HG02678 (cell line): ENCODE results near the gene ADGRD1.

Experiments
- ATAC-seq: cut with Tn5 transposase; IDR thresholded peaks from one replicate; pipeline ENCODE4 v1.9.1; 2021; ENCODE audit warnings: mild to moderate bottlenecking, moderate library complexity; ENCODE audit not compliant: unreplicated experiment

The ADGRD1 gene

GRCh38 chr12:130965214-130965613 is 11.5 kb downstream of the ADGRD1 start:
- no peak for ATAC-seq

GRCh38 chr12:130965668-130966067 is 12.0 kb downstream of the ADGRD1 start:
- no peak for ATAC-seq

DNA sequence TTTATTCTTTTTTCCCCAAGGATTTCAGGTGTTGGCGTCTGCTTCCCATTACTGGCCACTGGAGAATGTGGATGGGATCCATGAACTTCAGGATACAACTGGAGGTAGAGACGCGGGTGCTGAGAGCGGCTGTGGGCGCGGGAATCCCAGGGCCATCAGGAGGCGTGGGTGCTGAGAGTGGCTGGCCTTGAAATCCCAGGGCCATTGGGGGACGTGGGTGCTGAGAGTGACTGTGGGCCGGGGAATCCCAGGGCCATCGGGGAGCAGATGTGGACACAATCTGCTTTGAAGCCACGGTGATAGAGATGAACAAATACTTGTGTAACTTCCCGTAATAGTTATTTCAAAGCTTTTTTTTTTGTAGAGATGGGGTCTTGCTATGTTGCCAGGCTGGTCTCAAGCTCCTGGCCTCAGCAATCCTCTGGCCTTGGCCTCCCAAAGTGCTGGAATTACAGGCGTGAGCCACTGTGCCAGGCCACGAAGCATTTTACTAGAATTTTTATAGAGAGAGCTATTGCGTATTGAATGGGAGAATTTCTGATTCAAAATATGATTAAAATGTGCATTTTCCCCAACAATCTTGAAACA is 12.8 kb downstream of the ADGRD1 start:
- ATAC-seq = no peak

DNA sequence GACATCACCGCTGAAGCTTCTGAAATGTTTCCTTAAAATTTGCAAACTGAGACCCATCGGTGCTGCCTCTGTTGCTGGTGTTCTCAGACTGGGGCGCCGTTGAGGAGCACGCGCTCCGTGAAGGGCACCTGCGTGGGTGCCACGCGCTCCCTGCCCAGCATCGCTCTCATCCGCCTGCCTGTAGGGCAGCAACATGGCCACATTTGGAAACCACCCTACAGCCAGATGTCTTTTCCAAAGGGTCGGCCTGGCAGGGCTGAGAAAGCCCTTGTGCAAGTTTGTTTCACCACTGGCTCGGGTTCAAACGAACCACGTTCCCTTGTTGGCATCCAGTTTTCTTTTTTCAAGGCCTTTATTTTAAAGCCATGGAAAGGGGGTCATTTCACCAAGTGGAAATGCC is 13.9 kb downstream of the ADGRD1 start:
- no peak for ATAC-seq

DNA sequence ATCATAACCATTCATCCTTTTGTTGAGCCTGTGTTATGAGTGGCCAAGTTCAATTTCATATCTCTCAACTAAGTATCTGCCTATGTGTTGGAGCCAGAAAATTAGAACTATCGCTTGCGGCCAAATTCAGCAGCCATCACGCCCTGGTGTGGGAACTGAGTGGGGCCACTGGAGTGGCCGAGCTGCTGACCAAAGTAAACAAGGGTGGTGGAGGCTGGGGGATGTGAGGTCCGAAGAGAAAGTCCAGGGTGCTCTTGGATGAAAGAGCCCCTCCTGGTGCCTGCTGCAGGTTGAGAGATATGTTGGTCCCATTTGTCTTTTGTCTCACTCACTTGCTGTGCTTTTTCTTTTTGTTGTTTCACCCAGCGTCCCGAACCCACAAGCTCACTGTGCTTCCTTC is 14.9 kb downstream of the ADGRD1 start:
- ATAC-seq = no peak

GRCh38 chr12:130969223-130969622 is 15.5 kb downstream of the ADGRD1 start:
- no peak for ATAC-seq

GRCh38 chr12:130970165-130970907 is 16.6 kb downstream of the ADGRD1 start:
- ATAC-seq = peak; percentile 68

GRCh38 chr12:130970908-130971233 is 17.2 kb downstream of the ADGRD1 start:
- ATAC-seq = no peak

- no peak for ATAC-seq
These were observed 18.3 kb downstream of the ADGRD1 start for GRCh38 chr12:130971925-130972585.

DNA sequence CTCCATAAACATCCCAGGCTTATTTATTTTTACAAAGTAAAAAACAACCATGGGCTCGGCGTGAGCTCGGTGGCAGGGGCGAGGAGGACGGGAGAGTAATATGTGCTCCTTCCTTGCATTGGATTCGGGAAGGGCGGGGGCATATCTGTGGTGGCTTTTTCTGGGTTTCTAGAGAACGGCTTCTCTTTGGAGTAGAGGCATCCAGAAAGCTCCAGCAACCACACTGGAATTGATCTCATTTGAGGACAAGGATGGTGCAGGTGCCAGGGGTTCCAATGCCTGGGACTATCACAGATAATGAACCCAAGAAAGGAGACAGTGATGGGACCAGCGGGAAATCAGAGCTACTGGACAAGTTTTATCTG is 18.9 kb downstream of the ADGRD1 start:
- no peak for ATAC-seq

DNA sequence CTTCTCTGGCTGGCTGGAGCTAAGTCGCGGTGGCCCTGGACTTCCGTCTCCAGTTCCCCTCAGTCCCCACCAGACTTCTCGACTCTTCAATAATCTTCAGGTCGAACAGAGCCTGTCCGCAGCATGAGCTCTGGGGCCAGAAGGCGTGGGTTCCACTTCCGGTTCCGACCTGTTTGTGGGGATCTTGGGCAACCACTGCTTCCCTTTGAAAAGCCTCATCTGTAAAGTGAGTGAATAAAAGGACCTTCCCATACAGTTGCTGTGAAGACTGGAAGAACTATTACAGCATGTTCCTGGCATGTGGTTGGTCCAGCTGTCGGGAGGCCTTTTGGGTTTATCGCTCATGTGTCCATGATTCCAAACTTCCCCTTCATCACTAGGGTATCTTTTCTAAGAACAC is 19.4 kb downstream of the ADGRD1 start:
- ATAC-seq = no peak

DNA sequence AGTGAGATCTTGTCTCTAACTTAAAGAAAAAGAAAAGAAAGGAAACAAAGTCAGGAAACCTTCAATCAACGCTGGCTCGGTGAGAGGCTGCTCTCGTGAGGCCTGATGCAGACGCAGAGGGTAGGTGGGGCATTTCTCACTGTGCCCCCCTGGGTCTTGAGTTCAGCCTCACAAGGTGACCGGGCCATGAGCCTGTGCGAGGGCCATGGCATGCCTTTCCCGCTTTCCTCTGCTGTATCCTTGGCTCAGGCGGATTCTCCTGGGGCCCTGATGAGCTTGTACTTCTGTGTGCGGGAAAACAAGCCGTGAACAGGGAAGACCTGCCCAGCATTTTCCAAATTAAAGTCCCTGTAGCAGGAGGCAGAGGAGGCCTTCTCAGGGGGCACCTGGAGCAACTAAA is 20.2 kb downstream of the ADGRD1 start:
- ATAC-seq = no peak

DNA sequence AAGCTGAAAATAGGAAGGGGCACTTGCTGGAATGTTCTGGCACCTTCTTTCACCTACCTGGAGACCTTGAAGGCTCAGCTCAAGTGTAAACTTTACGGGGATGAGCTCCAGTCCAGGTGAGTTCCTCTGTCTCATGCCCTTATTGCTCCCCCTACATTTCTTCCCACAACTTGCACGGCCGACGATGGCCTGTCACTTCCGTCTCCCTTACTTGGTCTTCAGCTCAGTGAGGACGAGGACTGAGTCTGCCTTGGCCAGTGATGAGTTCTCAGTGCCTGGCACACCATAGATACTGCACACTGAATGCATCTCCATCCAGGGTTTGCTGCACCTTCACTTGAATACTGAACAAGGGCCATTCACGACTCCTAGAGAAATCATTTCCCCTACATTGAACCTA is 21.4 kb downstream of the ADGRD1 start:
- no peak for ATAC-seq

GRCh38 chr12:130976171-130976720 is 22.5 kb downstream of the ADGRD1 start:
- ATAC-seq = no peak

DNA sequence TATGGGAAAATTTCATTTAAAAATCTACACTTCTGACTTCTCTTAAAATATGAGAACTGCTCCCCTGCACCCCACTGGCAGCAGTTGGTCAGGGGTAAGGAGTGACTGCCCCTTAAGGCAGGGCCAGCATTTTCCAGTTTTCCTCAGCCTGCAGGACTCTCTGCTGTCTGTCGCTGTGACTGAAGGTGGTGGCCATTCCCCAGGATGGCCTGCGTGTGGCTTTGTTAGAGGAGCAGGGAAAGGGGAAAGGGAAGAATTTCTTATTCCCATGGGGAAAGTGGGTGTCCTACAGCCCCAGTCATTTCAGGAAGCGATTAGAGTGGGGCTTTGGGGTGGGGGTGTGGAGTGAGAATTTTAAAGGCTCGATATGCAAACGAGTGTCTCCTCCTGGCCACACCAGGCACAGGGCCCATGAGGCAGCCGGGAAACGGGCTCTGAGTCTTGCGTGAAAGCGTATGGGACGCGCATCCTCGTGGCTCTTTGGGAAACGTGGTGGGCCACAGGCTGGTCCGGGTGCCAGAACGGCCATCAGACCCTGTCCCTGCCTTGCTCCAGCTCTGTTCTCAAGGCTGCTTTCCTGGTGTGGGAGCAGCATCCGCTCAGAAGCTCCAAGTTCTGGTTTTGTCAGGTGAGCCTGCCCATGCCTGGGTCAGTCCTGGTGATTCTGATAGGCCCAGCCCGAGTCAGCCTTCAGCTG is 23.5 kb downstream of the ADGRD1 start:
- no peak for ATAC-seq

- no peak for ATAC-seq
These were observed 24.0 kb downstream of the ADGRD1 start for GRCh38 chr12:130977743-130978095.

- ATAC-seq = no peak
These were observed 25.1 kb downstream of the ADGRD1 start for GRCh38 chr12:130978785-130979184.

- ATAC-seq = no peak
These were observed 27.5 kb downstream of the ADGRD1 start for GRCh38 chr12:130981074-130981742.

DNA sequence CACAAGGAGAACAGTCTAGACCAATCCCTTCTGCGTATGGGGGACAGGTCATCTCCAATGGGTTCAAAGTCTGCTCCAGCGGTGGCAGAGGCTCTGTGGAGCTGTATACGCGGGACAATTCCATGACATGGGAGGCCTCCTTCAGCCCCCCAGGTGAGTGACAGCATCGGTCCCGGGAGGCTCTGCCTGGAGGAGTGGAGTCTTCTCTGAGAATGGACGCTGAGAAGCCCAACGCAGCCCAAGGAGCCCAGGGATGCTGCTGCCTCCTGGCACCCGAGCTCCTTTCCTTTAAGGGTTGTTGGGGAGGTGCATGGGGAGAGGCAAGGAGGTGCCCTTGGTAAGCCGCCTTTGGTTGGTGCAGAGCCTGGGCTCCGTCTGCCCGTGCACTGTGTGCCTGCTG is 28.2 kb downstream of the ADGRD1 start:
- no peak for ATAC-seq

GRCh38 chr12:130982565-130983225 is 29.0 kb downstream of the ADGRD1 start:
- ATAC-seq = no peak
